ENCODE results near the gene VPS35L.
A peak's percentile ranks its signal among the peaks of the same experiment; 100 is the strongest.

The VPS35L gene

DNA sequence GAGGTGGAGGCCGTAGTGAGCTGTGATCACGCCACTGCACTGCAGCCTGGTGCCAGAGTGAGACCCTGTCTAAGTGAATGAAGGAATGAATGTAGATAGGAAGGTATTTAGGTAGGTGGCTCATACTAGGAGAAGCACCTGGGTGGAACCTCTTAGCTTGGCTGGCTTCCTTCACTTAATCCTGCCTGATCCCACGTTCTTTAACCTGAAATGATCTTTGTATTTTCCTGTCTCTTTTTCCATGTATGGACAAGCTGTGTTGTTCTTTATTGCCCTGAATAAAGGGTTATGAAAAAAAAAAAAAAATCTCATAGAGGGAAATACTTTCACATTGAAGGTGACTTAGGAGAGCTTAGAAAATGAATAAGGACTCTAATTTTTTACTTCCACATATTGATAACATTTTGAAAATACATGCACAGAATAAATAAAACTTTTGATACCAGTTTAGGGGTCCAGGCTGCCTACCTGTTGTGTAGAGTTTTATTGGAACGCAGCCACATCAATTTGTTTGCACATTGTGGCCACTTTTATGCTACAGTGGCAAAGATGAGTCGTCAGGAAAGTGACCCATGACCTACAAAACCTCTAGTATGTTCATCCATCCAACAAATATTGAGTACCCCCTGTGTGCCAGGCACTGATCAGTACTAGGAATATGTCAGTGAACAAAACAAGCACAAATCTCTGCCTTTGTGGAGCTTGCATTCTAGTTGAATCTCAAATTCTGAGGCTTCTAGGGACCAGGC lies 44.6 kb downstream of the VPS35L start:
- DNase-seq, result no peak

DNA sequence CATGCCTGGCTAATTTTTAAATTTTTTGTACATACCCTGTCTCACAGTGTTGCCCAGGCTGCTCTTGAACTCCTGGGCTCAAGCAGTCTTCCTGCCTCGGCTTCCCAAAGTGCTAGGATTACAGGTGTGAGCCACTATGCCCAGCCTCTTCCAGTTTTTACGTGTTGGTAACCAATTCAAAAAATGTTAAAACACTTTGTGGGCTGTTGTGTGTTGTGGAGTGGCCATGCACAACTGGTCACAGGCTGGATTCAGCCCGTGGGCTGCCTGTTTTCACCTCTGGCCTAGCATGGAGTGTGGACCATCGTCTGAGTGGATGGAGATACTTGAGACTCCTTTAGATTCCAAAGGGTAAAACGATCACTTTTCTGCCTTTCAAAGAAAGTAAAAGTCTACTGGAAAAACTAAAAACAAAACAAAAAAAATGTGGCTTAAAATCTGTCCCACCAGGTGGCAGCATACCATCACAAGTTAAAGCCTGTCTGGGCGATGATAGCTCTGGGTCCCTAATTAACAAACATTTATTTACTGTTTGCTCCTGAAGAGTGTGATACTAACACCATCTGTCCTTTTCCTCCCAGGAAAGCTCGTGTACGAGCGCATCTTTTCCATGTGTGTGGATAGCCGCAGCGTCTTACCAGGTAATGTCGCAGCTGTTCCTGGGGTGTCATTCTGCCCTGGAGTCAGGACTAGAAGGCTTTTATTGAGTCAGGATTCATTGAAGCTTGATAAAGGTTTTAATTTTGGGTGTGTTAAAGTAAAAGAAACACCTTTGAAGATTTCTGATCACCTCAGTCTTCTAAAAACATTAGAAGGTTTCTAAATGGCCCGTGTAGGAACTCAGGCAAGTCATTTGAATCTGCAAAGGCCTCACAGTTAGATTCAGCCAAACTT lies 45.8 kb downstream of the VPS35L start:
- DNase-seq, result peak; percentile 6

GRCh38 chr16:19604911-19605310 lies 49.4 kb downstream of the VPS35L start:
- no peak for DNase-seq

DNA sequence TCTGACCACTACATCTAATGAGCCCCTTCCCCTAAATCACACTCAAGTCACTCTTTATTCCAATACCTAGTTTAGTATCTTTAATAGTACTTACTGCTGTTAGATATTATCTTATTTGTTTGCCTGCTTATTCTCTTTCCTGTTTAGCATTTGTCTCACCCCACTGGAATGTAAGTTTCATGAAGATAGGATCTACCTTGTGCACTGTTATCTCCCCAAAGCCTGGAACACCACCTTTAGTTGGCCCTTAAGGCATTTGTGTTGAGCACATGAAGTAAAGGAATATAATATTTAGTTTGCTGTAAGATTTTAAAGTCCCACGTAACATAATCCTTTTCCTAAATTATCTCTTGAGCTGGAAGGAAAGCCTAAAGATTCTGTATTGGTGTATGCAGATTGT lies 50.2 kb downstream of the VPS35L start:
- DNase-seq, result no peak

GRCh38 chr16:19607616-19608280 lies 52.2 kb downstream of the VPS35L start:
- no peak for DNase-seq

- DNase-seq, result no peak
Observed at GRCh38 chr16:19609359-19609758, 53.9 kb downstream of the VPS35L start.

- DNase-seq, result no peak
Observed at GRCh38 chr16:19610200-19610599, 54.7 kb downstream of the VPS35L start.

DNA sequence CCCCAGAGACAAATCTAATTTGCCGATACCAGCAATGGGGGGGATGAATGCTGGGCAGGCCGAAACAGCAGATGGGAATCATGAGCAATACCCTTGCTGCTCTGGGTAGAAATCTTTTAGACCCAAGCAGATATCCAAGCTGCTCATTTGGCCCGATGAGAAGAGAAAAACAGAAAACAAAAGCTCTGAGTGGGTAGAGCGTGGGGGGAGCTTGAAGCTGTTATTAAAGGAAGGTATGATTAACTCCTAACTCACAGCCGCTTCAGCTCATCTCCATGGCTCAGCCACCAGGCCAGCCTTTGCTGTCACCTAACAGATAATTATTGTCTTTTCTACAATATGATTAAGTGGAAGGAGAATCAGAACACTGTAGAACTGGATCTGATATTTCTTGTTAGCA lies 58.3 kb downstream of the VPS35L start:
- DNase-seq, result no peak

DNA sequence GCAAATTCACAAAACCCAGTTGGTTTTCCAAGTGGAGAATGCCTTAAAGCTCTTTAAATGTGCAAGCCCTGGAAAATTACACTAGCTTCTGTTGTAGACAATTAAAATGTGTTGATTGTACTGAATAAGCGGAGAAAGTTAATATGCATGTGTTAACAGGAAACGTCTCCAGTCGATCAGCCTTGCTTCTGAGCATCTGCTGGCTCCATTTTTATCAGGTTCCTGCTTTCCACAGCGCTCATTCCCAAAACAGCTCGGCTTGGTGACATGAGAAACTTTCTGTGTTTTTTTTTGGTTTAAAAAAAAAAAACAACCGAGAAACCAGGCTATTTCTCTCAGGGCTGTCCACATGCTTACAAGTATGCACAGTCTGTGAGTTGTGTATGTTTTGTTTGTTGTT lies 60.7 kb downstream of the VPS35L start:
- no peak for DNase-seq

DNA sequence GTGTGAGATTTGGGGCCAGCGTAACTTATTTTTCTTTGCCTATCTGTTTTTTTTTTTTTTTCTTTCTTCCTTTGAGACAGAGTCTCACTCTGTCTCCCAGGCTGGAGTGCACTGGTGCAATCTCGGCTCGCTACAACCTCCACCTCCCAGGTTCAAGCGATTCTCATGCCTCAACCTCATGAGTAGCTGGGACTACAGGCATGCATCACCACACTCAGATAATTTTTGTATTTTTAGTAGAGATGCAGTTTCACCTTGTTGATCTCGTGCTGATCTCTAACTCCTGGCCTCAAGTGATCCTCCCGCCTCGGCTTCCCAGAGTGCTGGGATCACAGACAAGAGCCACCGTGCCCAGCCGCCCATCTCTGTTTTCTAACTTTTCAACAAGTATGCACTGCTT lies 63.4 kb downstream of the VPS35L start:
- DNase-seq, result no peak

- no peak for DNase-seq
Observed at GRCh38 chr16:19621445-19621844, 65.9 kb downstream of the VPS35L start.

- no peak for DNase-seq
Observed at GRCh38 chr16:19625039-19625438, 69.5 kb downstream of the VPS35L start.

DNA sequence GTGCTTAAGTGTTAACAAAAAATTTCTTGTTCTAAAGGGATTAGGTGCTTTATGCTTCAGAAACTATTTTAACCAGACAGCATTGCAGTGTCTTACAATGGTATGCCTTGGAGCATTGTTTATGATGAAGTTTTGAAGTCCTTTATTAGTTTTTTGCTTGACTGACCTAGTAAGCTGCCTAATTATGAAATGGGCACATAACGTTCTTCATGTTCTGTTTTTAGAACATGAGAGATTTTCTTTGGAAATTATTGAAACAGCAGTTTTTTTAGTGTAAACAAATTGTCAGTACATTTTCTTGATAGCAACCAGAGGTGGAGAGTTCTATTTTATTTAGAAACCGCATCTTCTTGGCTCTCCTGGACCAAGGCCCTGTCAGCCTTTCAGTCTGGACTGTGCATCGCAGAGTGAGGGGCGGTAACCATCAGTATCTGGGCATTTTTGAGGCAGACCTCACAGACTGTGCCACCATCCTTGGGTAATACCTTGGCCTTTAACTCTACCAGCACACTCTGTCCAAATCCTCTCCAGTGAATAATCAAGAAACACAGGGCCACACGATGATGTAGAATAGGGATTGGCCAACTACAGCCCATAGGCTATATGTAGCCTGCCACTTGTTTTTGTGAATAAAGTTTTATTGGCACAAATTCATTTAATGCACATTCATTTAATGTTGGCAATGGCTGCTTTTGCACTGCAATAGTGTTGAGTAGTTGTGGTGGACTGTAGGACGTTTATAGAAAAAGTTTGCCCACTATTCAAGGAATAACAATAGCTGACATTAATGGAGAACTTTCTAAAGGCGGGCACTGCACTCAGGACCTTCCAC lies 81.1 kb downstream of the VPS35L start:
- no peak for DNase-seq

DNA sequence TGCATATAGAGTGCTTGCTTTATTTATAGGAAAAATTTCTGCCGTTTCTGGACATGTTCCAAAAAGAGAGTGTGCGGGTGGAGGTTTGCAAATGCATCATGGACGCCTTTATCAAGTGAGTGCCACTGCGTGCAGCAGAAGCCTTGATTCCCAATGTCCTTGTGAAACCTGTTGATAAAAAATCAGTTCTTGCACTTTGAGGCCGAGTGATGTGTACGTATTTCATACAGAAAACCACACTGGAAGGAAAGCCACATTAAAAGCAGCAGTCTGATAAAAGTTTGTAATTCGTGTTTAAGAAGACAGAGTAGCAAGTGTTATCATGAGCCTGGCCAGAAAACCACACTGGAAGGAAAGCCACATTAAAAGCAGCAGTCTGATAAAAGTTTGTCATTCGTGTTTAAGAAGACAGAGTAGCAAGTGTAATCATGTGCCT lies 84.5 kb downstream of the VPS35L start:
- DNase-seq, result no peak

DNA sequence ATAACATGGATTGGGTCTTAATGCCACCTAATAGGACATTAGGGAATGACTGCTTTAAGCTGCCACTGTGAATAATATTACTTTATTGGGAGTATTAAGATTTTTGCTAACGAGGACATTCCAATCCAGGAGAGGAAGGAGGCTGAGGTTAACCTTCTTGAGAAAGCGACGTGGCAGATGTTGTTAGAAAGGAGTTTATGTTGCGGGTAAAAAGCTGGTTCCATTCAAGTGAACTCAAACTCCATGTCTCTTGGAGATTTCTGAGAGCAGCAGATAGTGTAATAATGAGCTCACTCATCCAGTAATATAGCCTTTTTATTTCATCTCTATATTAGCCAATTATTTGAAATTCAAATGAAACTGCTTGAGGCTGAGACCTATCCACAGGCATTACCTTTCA lies 87.0 kb downstream of the VPS35L start:
- no peak for DNase-seq

DNA sequence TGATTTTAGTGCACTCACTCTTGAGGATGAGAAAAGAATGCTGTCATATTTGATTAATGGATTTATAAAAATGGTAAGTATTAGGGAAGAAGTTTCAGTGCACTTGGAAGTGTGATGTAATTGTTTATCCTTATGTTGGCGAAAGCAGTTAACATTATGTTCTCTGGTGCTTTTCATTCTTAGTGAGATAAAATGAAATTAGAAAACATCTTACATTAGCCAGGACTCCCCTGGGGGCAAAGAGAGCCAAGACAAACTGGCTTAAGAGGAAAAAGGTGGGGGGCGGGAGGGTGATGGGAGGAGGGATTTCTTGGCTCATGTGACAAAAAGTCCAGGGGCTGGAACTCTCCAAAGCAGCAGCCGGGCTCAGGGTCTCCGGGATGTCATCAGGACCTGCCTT lies 89.4 kb downstream of the VPS35L start:
- no peak for DNase-seq

DNA sequence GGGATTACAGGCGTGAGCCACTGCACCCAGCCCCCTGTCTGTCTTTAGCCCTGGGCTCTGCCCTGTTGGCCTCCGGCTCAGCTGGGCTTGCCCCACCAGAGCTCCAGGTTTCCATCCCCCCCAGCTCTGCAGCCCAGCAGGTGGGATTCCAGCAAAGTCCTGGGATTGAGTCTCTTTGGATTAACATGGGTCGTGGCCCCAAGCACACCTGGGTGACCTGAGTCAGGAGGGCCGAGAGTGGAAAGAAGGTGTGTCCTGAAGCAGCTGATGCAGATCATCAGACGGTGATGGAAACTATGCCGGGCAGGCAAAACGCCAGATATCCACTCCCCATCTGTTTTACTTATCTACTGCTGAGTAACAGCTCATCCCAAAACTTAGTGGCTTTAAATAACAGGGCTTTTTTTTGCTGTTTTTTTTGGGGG lies 90.1 kb downstream of the VPS35L start:
- no peak for DNase-seq

DNA sequence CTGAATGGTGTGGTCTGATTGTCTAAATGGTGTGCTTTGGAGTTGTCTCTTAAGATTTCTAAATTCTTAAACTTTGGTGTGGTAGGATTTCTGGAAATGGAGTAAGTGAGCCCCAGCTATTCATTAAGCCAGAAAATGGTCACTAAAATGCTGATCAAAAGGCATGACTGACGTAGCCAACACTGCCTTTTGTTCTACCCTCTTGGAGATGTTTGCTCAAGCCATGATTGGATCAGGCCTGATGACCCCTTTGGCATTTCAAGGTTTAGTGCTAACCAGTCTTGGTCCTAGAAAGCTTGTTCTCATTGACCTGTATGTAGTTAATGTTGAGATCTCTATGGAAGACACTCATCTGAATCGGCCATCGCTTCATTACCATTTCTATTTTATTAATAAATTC lies 94.5 kb downstream of the VPS35L start:
- DNase-seq, result no peak

DNA sequence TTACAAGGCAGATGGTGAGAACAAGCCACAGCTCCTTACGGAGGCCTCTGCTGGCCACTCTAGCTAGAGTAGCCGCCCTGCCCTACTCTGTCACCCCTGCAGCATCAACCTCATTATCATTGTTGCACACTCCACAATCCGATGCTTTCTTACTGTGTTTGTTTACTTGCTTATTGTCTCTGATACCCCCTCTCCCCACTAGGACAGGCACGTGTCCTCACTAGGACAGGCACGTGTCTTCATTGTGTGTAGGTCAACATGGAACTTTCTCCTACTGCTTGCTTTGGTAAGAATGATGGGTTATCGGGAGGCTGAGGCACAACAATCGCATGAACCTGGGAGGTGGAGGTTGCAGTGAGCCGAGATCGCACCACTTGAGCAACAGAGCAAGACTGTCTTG lies 98.6 kb downstream of the VPS35L start:
- no peak for DNase-seq

DNA sequence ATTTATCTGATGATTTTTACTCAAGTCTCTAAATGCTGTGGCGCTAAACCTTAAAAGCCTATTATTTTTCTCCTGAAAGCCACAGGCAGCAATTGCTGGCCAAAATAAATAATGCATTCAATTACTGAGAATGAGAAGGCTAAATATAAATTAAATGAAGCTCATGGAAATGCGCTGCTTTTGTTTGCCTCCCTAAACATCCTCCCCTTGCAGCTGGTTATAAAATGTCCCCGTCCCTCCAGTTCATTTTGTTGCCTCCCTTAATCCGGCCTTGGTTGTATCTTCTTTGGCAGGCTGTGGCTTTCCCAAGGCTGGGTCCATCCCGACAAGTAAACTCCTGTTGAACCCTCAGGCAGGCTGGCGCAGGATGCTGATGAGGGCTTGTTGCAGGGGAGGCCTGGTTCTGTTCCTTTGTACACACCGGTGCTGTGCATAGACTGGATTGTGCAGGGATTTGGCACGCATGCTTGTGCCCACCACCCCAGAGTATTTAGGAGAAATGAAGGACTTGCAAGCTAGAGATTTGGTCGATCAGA lies 99.8 kb downstream of the VPS35L start:
- no peak for DNase-seq

DNA sequence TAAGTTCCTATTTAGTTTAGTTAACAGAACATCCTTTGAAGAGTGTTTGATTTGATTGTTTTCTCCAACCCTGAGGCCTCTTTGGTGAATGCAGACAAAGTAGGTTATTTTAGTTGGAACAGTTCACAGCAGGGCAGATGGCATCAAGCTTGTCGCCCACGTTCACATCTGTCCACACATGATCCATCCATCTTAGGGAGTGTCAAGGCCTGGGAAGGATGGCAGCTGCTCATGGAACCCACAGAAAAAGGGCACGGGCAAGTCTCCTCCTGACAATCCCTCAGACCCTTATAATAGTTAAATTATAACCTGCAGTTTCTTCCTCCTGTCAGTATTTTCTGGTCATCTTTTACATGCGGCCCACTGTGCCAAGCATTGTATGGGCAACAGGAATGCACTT lies 102.3 kb downstream of the VPS35L start:
- DNase-seq, result no peak

GRCh38 chr16:19659554-19659953 lies 104.1 kb downstream of the VPS35L start:
- DNase-seq, result no peak
